Measurements from ENCODE around the gene PRKCE.

PRKCE gene

DNA sequence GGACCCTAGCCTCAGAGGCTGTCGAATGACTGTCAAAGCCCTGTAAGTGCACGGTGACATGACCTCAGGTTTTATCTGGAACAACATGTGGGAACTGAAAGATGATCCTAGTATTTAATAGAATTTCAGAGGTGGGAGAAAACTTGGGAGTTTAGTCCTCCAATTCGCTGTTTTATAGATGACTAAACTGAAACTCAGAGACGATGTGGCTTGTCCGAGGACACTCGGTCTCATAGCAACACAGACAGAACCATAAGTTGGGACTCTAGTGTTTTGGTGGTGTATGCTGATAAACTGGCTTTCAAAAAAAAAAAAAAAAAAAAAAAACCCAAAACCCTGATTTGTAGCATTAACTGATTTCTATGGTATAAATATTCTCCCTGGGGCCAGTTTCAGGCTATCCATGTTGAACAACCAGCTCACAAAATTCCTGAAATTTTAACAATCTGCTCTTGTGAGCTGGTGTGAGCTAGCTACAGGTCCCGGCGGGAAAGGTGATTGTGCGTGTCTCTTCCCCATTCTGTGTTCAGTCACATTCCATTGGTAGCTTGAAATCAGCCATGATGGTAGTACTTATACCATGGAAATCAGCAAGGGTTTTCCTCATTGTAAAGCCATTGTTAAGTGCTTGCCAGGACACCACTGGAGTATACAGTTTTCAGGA is 450.2 kb downstream of the PRKCE start:
- peaks cover 18% of the 10 kb centered on the region for H3K4me1 ChIP-seq (ENCODE audit: control insufficient read depth, insufficient read depth, low read length)
- no peak overlapping the region for H3K4me3 ChIP-seq (ENCODE audit: low read length)
- no peaks in the 10 kb centered on the region for H3K9me3 ChIP-seq (ENCODE audit: control insufficient read depth, low read length)
- no peaks in the 10 kb centered on the region for H3K27me3 ChIP-seq (ENCODE audit: control insufficient read depth, insufficient read depth, low read length)
- no peak overlapping the region for H3K9ac ChIP-seq (ENCODE audit: low read length)
- H3K36me3 ChIP-seq (ENCODE audit: control insufficient read depth, insufficient read depth, low read length), result no peaks in the 10 kb centered on the region

GRCh38 chr2:46106690-46107089 is 455.2 kb downstream of the PRKCE start:
- Histone ChIP-seq H3K36me3 (ENCODE audit: control insufficient read depth, insufficient read depth, low read length) (no peaks in the 10 kb centered on the region), H3K4me3 (ENCODE audit: low read length) (no peak overlapping the region), H3K9ac (ENCODE audit: low read length) (no peak overlapping the region)

GRCh38 chr2:46114996-46115395 is 463.5 kb downstream of the PRKCE start:
- no peaks in the 10 kb centered on the region for H3K36me3 ChIP-seq (ENCODE audit: control insufficient read depth, insufficient read depth, low read length)
- H3K9me3 ChIP-seq (ENCODE audit: control insufficient read depth, low read length), result no peaks in the 10 kb centered on the region
- no peaks in the 10 kb centered on the region for H3K27me3 ChIP-seq (ENCODE audit: control insufficient read depth, insufficient read depth, low read length)
- no peak overlapping the region for H3K4me3 ChIP-seq (ENCODE audit: low read length)
- peaks cover 20% of the 10 kb centered on the region for H3K4me1 ChIP-seq (ENCODE audit: control insufficient read depth, insufficient read depth, low read length)
- H3K9ac ChIP-seq (ENCODE audit: low read length), result no peak overlapping the region

More at GRCh38 chr2:46106690-46107089, 455.2 kb downstream of the PRKCE start:
- Histone ChIP-seq H3K27me3 (ENCODE audit: control insufficient read depth, insufficient read depth, low read length) (no peaks in the 10 kb centered on the region), H3K9me3 (ENCODE audit: control insufficient read depth, low read length) (no peaks in the 10 kb centered on the region), H3K4me1 (ENCODE audit: control insufficient read depth, insufficient read depth, low read length) (no peaks in the 10 kb centered on the region)

DNA sequence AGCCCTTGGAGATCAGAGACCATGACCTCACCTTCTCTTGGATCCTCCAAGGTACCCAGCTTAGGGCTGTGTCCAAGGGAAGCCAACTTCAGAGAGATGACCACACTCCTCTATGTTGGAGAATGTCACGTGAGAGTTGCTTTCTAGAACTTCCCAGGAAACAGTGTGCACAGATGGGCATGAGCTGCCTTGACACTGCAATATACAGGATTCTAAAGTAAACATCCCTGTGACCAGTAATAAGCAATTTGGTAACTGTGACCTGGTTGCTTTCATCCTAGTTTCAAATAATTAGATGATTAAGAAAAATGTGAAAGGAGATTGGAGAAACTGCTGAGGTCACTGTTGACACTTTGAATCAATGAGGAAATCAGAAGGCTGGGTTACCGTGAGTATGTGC is 464.7 kb downstream of the PRKCE start:
- Histone ChIP-seq H3K9ac (ENCODE audit: low read length) (no peak overlapping the region), H3K4me3 (ENCODE audit: low read length) (no peak overlapping the region), H3K4me1 (ENCODE audit: control insufficient read depth, insufficient read depth, low read length) (peaks cover 20% of the 10 kb centered on the region), H3K9me3 (ENCODE audit: control insufficient read depth, low read length) (no peaks in the 10 kb centered on the region), H3K36me3 (ENCODE audit: control insufficient read depth, insufficient read depth, low read length) (no peaks in the 10 kb centered on the region), H3K27me3 (ENCODE audit: control insufficient read depth, insufficient read depth, low read length) (no peaks in the 10 kb centered on the region)

GRCh38 chr2:46116553-46116991 is 465.1 kb downstream of the PRKCE start:
- H3K9me3 ChIP-seq (ENCODE audit: control insufficient read depth, low read length), result no peaks in the 10 kb centered on the region
- H3K4me1 ChIP-seq (ENCODE audit: control insufficient read depth, insufficient read depth, low read length), result peaks cover 20% of the 10 kb centered on the region
- no peaks in the 10 kb centered on the region for H3K36me3 ChIP-seq (ENCODE audit: control insufficient read depth, insufficient read depth, low read length)
- no peak overlapping the region for H3K9ac ChIP-seq (ENCODE audit: low read length)
- no peaks in the 10 kb centered on the region for H3K27me3 ChIP-seq (ENCODE audit: control insufficient read depth, insufficient read depth, low read length)
- no peak overlapping the region for H3K4me3 ChIP-seq (ENCODE audit: low read length)

DNA sequence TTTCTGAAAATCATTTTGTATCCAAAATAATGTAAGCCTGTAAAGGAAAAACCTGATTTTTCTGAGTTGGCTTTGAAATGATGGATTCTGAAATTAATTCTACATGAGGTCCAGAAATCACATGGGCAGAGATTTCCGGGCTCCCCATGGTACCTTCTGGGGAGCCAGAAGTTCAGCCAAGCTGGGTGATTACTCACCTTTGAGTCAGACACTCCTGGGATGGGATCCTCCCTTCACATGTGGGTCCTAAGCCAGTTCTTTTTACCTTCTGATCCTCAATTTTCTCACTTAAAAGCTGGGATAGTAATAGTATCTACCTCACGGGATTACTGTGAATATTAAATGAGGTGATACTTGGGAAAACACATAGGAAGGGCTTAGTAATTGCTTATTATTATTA is 465.9 kb downstream of the PRKCE start:
- H3K4me1 ChIP-seq (ENCODE audit: control insufficient read depth, insufficient read depth, low read length), result peaks cover 21% of the 10 kb centered on the region
- H3K9me3 ChIP-seq (ENCODE audit: control insufficient read depth, low read length), result no peaks in the 10 kb centered on the region
- no peaks in the 10 kb centered on the region for H3K27me3 ChIP-seq (ENCODE audit: control insufficient read depth, insufficient read depth, low read length)
- H3K4me3 ChIP-seq (ENCODE audit: low read length), result no peak overlapping the region
- no peaks in the 10 kb centered on the region for H3K36me3 ChIP-seq (ENCODE audit: control insufficient read depth, insufficient read depth, low read length)
- no peak overlapping the region for H3K9ac ChIP-seq (ENCODE audit: low read length)

DNA sequence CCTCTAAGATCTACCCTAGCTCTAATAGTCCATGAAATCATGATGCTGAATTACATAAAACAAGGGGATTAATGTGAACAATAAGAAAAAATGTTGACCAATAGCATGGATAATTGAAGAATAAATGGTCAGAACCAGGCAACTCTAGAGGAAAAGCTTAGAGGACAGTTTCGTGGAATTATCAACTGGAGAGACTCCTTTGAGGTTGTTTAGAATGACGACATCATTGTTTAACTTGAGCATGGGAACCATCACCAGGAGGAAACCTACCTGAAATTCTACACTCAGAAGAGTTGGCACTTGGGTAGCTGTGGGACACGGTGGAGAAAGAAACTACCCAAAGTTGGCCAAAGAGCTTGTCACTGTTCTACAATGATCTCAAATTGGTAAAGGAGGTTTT is 466.5 kb downstream of the PRKCE start:
- Histone ChIP-seq H3K4me1 (ENCODE audit: control insufficient read depth, insufficient read depth, low read length) (peaks cover 27% of the 10 kb centered on the region), H3K9ac (ENCODE audit: low read length) (no peak overlapping the region), H3K36me3 (ENCODE audit: control insufficient read depth, insufficient read depth, low read length) (no peaks in the 10 kb centered on the region), H3K27me3 (ENCODE audit: control insufficient read depth, insufficient read depth, low read length) (no peaks in the 10 kb centered on the region), H3K9me3 (ENCODE audit: control insufficient read depth, low read length) (no peaks in the 10 kb centered on the region), H3K4me3 (ENCODE audit: low read length) (no peak overlapping the region)

DNA sequence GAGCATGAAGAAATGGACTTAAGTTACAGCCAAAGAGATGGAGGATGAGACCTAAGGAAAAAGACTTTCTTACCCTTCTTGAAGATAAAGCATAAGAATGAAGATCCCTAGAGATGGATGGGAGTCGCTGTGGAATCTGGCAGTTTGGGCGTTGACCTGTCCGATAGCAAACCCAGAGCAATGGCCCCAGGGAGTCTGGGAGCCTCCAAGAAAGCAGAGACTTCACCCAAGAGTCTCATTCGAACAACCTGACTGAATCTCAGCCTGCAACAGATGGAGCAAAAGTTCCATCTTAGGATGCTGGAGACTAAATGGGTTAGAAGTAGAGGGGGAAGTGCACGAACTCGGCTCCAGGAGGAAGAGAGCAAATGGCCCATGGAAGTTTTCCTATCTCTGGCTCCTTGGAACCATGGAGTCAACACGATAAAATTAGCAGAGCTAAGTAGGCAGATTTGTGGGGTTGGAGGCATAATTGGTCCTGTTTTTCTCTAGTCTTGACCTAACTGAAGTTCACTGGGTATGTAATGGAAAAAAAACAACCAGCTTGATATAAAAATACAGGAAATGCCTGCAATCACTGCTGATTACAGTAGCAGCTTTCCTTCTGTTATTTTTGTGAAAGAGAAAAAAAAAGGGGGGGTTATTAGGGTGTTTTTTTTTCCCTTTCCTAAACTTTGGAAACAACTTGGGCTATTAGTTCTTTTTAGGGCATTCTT is 467.3 kb downstream of the PRKCE start:
- Histone ChIP-seq H3K9ac (ENCODE audit: low read length) (no peak overlapping the region), H3K9me3 (ENCODE audit: control insufficient read depth, low read length) (no peaks in the 10 kb centered on the region), H3K4me1 (ENCODE audit: control insufficient read depth, insufficient read depth, low read length) (peaks cover 32% of the 10 kb centered on the region), H3K36me3 (ENCODE audit: control insufficient read depth, insufficient read depth, low read length) (no peaks in the 10 kb centered on the region), H3K27me3 (ENCODE audit: control insufficient read depth, insufficient read depth, low read length) (no peaks in the 10 kb centered on the region), H3K4me3 (ENCODE audit: low read length) (no peak overlapping the region)

DNA sequence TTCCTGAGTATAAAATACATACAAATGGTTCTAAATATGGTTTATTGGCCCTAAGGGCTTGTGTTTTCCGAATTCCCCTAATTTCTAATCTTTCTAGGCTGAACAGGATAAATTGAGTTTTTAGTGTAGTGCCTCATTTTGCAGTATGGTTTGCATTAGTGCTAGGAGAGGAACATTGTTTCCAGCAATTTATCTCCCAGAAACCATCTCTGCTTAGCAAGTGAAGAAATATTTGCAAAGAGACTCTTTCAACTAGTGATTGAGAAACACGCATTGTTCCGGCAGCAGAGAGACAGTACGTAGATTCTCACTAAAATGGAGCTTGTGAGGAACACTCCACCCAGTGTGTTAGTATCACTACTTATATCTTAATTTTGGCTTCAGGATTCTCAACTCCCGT is 468.0 kb downstream of the PRKCE start:
- Histone ChIP-seq H3K36me3 (ENCODE audit: control insufficient read depth, insufficient read depth, low read length) (no peaks in the 10 kb centered on the region), H3K27me3 (ENCODE audit: control insufficient read depth, insufficient read depth, low read length) (no peaks in the 10 kb centered on the region), H3K4me3 (ENCODE audit: low read length) (no peak overlapping the region), H3K9ac (ENCODE audit: low read length) (no peak overlapping the region), H3K9me3 (ENCODE audit: control insufficient read depth, low read length) (no peaks in the 10 kb centered on the region), H3K4me1 (ENCODE audit: control insufficient read depth, insufficient read depth, low read length) (peaks cover 32% of the 10 kb centered on the region)

GRCh38 chr2:46120792-46121555 is 469.5 kb downstream of the PRKCE start:
- no peaks in the 10 kb centered on the region for H3K36me3 ChIP-seq (ENCODE audit: control insufficient read depth, insufficient read depth, low read length)
- H3K27me3 ChIP-seq (ENCODE audit: control insufficient read depth, insufficient read depth, low read length), result no peaks in the 10 kb centered on the region
- peaks cover 31% of the 10 kb centered on the region for H3K4me1 ChIP-seq (ENCODE audit: control insufficient read depth, insufficient read depth, low read length)
- no peaks in the 10 kb centered on the region for H3K9me3 ChIP-seq (ENCODE audit: control insufficient read depth, low read length)
- no peak overlapping the region for H3K4me3 ChIP-seq (ENCODE audit: low read length)
- H3K9ac ChIP-seq (ENCODE audit: low read length), result no peak overlapping the region

DNA sequence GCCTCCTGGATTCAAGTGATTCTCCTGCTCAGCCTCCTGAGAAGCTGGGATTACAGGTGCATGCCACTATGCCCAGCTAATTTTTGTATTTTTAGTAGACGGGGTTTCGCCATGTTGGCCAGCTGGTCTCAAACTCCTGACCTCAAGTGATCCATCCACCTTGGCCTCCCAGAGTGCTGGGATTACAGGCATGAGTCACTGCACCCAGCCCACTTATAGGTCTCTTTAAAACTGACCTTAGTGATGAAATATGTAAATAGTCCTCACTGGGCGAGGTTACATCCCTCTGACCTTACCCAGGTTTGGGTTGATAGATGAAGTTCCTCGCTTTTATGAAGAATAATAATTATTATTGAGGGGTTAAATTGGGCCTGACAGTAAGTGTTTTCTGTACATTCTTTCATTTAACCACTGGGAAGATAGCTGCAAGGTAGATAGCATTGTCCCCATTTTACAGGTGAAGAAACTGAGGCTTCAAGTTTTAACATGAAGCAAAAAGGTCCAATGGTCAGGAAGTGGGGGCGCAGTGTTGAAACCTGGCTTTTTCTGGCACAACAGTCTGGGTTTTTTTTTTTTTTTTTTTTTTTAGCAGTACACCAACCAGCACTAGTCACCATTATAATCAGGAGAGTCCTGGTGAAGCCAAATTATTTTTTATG is 471.0 kb downstream of the PRKCE start:
- H3K4me3 ChIP-seq (ENCODE audit: low read length), result no peak overlapping the region
- no peaks in the 10 kb centered on the region for H3K36me3 ChIP-seq (ENCODE audit: control insufficient read depth, insufficient read depth, low read length)
- no peak overlapping the region for H3K9ac ChIP-seq (ENCODE audit: low read length)
- no peaks in the 10 kb centered on the region for H3K9me3 ChIP-seq (ENCODE audit: control insufficient read depth, low read length)
- H3K4me1 ChIP-seq (ENCODE audit: control insufficient read depth, insufficient read depth, low read length), result peaks cover 16% of the 10 kb centered on the region
- no peaks in the 10 kb centered on the region for H3K27me3 ChIP-seq (ENCODE audit: control insufficient read depth, insufficient read depth, low read length)

- Histone ChIP-seq H3K4me3 (ENCODE audit: low read length) (no peak overlapping the region), H3K9me3 (ENCODE audit: control insufficient read depth, low read length) (no peaks in the 10 kb centered on the region), H3K4me1 (ENCODE audit: control insufficient read depth, insufficient read depth, low read length) (peaks cover 13% of the 10 kb centered on the region), H3K36me3 (ENCODE audit: control insufficient read depth, insufficient read depth, low read length) (no peaks in the 10 kb centered on the region), H3K27me3 (ENCODE audit: control insufficient read depth, insufficient read depth, low read length) (no peaks in the 10 kb centered on the region), H3K9ac (ENCODE audit: low read length) (no peak overlapping the region)
Observed at GRCh38 chr2:46123013-46123412, 471.5 kb downstream of the PRKCE start.
